AG10803 (cell line): Measurements from ENCODE around the gene RTN1.

Experiments used
- DNase-seq: peaks from one replicate; pipeline ENCODE4 v3.0.0; 2010; ENCODE audit warnings: low read depth
- H3K4me3 ChIP-seq: 2 replicates; pipeline ENCODE4 v1.5.1; 2011; ENCODE audit warnings: mild to moderate bottlenecking, low read length, control low read depth
- TF ChIP-seq, protein P1 (sequence below): conservative IDR thresholded peaks from 2 replicates; pipeline ENCODE4 v1.5.1; 2011; ENCODE audit warnings: mild to moderate bottlenecking, low read length, control low read depth, inconsistent platforms

RTN1 gene

GRCh38 chr14:59850458-59850857, 20.1 kb downstream of the RTN1 start:
- no peak for DNase-seq
- no peak overlapping the region for H3K4me3 ChIP-seq
- TF ChIP-seq, protein P1, sequence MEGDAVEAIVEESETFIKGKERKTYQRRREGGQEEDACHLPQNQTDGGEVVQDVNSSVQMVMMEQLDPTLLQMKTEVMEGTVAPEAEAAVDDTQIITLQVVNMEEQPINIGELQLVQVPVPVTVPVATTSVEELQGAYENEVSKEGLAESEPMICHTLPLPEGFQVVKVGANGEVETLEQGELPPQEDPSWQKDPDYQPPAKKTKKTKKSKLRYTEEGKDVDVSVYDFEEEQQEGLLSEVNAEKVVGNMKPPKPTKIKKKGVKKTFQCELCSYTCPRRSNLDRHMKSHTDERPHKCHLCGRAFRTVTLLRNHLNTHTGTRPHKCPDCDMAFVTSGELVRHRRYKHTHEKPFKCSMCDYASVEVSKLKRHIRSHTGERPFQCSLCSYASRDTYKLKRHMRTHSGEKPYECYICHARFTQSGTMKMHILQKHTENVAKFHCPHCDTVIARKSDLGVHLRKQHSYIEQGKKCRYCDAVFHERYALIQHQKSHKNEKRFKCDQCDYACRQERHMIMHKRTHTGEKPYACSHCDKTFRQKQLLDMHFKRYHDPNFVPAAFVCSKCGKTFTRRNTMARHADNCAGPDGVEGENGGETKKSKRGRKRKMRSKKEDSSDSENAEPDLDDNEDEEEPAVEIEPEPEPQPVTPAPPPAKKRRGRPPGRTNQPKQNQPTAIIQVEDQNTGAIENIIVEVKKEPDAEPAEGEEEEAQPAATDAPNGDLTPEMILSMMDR, result no peak

DNA sequence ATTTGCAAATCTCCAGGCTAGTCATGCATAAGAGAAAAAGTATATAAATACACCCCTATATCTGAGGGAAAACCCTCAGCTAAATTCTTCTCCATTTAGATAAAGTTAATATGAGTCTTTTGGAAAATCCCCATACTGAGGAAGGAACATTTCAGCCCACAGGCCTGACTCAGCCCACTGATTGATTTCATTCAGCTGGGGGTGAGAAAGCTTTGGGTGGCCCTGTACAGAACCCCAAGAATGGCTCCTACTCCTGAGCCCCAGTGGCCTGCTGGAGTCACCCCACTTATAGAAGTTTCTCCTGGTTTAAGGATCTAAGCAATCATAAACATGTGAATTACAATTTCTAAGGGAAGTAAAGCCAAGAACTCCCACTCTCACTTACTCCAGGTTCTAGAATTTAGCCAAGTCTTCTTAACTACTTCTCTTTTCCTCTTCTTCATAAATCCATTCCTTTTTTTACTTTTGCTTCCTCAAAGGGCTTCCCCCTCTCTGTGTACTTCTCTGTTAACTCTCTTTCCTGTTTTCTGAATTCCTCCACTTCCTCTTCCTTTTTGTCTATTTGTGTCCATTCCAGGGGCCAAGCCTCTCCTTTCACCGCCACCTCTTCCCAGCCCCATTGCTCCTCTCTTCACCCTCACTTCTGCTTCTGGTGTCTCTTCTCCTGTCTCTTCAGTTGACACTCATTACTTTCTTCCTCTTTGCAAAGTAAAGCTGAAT, 21.0 kb downstream of the RTN1 start:
- no peak for DNase-seq
- TF ChIP-seq, protein P1, result no peak
- H3K4me3 ChIP-seq, result no peak overlapping the region

GRCh38 chr14:59848671-59849070, 21.9 kb downstream of the RTN1 start:
- TF ChIP-seq, protein P1, result no peak
- DNase-seq, result no peak

DNA sequence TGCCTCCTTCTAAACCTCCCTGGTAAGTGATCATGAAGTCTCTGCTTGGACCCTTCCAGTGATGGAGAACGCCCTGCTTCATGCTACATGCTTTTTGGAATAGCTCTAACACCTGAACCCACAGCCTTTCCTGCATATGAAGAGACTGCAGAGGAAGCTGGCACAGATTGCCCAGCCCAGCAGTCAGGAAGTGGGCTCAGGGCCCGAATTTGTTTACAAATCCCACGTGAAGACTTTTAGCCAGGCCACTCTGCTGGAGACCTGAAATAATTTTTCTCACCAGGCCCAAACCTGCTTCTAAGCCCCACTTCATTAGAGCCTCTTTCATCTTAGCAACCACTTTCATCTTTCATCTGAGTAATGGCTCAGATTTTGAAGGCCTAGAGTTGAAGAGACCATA, 22.9 kb downstream of the RTN1 start:
- H3K4me3 ChIP-seq, result no peak overlapping the region
- TF ChIP-seq, protein P1, result no peak
- DNase-seq, result no peak

More at GRCh38 chr14:59848671-59849070, 21.9 kb downstream of the RTN1 start:
- no peak overlapping the region for H3K4me3 ChIP-seq

DNA sequence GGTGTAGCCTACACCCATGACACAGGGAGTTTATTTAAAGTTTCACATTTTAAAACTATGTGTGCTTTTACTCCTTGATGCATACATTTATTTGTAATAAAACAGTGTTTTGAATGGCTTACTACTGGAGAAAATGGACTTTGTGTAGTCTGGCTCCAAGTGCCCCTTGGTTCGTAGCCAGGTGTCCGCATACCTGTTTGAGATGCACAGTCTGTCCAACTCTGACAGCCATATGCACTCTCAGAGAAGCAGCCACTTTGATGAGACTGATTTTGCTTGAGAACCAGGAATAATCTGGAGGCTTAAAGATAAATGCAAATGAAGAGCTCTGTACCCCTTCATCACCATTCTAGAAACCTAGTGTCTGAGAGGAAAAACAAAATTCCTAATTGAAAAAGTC, 24.0 kb downstream of the RTN1 start:
- TF ChIP-seq, protein P1, result no peak
- no peak for DNase-seq
- H3K4me3 ChIP-seq, result no peak overlapping the region

GRCh38 chr14:59845245-59845644, 25.3 kb downstream of the RTN1 start:
- no peak for DNase-seq
- H3K4me3 ChIP-seq, result no peak overlapping the region
- TF ChIP-seq, protein P1, result no peak

DNA sequence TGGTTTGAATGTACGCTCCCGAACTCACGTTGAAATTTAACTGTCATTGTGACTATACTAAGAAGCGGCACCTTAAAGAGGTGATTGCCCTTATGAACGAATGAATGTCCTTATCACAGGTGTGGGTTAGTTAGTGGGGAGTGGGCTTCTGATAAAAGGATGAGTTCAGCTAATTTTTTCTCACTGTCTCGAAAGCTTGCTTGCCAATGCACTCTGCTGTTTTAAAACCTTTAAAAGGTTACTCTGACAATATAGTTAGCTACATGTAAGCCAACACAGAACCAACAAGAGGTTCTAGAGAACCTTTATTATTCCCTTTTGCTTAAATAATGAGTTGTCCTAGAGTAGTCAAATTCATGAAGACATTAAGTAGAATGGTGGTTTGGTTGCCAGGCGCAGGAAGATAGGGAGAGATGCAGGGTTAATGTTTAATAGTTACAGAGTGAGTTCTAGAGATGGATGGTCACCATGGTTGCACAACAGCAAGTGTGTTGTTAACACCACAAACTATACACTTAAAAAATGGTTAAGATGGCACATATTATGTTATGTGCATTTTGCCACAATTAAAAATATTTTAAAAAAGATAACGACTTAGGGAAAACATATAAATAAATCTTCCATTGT, 26.3 kb downstream of the RTN1 start:
- H3K4me3 ChIP-seq, result no peak overlapping the region
- no peak for DNase-seq
- TF ChIP-seq, protein P1, result no peak
